ENCODE data around the gene FAM227B.
"Not testable (repeated sequence)": the region's sequence is repeated elsewhere in the genome, so short reads cannot be mapped to it uniquely, and the experiment has no call there.

The FAM227B gene

DNA sequence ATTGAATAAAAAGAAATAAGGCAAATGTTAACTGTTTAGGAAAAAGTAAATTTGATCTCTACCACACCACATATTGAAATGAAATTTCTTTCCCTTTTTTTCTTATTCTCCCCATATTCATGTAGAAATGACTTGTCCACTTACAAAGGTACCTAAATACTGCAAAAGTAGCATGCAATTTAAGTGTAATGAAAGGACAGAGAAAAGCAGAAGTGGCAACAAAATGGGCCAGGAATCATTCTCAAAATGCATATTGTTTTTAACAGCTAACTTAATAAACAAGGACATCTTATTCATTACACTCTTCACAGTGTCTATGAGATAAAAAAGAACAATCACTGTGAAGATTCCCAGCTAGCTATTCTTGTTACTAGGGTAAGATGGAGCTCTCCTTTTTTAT lies 238.2 kb downstream of the FAM227B start:
- H3K4me3 ChIP-seq (ENCODE audit: low read length): no peak overlapping the region
- DNase-seq (ENCODE audit: low read depth): no peak
- TF ChIP-seq, protein P1, sequence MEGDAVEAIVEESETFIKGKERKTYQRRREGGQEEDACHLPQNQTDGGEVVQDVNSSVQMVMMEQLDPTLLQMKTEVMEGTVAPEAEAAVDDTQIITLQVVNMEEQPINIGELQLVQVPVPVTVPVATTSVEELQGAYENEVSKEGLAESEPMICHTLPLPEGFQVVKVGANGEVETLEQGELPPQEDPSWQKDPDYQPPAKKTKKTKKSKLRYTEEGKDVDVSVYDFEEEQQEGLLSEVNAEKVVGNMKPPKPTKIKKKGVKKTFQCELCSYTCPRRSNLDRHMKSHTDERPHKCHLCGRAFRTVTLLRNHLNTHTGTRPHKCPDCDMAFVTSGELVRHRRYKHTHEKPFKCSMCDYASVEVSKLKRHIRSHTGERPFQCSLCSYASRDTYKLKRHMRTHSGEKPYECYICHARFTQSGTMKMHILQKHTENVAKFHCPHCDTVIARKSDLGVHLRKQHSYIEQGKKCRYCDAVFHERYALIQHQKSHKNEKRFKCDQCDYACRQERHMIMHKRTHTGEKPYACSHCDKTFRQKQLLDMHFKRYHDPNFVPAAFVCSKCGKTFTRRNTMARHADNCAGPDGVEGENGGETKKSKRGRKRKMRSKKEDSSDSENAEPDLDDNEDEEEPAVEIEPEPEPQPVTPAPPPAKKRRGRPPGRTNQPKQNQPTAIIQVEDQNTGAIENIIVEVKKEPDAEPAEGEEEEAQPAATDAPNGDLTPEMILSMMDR (conservative IDR thresholded peaks at IDR 0.05; ENCODE audit: low read depth, low read length): no peak

DNA sequence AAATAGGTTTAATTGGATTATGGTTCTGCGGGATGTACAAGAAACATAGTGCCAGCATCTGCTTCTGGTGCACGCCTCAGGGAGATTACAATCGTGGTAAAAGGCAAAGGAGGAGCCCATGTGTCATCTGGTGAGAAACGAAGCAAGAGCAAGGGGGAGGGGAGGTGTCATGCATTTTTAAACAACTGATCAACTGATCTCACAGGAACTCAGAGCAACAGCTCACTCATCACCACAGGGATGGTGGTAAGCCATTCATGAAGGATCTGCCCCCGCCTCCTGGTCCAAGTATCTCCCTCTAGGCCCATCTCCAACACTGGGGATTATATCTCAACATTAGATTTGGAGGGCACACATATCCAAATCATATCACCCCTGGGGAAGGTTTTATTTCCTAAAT lies 239.7 kb downstream of the FAM227B start:
- no peak overlapping the region for H3K4me3 ChIP-seq (ENCODE audit: low read length)
- DNase-seq (ENCODE audit: low read depth): no peak
- TF ChIP-seq, protein P1 (conservative IDR thresholded peaks at IDR 0.05; ENCODE audit: low read depth, low read length): no peak

DNA sequence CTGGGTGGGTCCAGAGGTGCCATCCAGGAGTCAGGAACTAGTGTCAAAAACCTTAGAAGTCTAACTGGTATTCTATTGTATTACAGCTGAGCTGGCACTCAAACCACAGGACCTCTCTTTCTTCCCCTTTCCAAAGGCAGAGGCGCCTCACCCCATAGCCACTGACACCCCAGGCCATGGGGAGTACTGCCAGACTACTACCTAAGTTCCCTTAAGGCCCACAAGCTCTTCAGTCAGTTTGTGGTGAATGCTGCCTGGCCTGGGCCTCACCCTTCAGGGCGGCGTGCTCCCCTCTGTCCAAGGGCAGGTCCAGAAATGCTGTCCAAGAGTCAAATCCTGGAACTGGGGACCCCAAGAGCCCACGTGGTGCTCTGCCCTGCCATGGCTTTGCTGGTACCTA lies 240.6 kb downstream of the FAM227B start:
- TF ChIP-seq, protein P1 (conservative IDR thresholded peaks at IDR 0.05; ENCODE audit: low read depth, low read length): no peak
- no peak for DNase-seq (ENCODE audit: low read depth)
- no peak overlapping the region for H3K4me3 ChIP-seq (ENCODE audit: low read length)

DNA sequence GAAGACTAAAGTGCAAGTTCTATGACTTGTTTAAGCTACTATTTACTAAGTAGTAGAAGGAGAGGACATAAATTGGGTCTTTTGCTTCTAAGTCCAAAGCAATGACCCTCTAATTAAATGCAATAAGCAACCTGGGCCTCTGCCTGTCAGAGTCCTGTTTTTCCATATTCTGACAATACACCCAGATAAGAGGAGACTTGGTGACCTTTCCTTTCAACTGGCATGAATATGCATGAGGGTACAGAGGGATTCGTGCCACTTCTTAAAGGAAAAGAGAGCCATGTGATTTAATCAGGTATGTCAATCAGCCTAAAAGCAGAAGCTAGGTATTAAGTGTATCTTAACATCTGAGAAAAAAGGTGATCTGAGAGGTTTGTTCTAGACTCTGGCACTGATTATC lies 248.3 kb downstream of the FAM227B start:
- DNase-seq (ENCODE audit: low read depth): no peak
- TF ChIP-seq, protein P1 (conservative IDR thresholded peaks at IDR 0.05; ENCODE audit: low read depth, low read length): no peak
- no peak overlapping the region for H3K4me3 ChIP-seq (ENCODE audit: low read length)

DNA sequence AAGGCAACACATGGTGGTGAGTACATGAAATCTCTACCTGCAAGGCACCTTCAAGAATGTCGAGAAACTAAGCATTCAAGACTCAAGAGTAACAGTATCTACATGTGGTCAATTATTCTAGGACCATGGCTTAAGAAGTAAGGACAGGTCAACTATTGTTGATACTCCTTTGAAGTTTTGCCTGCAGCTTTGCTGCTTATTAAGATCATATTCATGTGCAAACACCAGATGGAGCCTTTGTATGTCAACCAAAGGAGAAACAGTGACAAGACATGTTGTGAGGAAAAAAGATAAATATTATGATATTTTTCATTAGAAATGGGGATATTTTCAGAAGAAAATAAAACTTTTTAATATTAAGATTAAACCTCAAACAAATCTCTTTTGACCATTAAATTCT lies 249.8 kb downstream of the FAM227B start:
- no peak for DNase-seq (ENCODE audit: low read depth)
- no peak overlapping the region for H3K4me3 ChIP-seq (ENCODE audit: low read length)
- TF ChIP-seq, protein P1 (conservative IDR thresholded peaks at IDR 0.05; ENCODE audit: low read depth, low read length): peak; percentile 22

DNA sequence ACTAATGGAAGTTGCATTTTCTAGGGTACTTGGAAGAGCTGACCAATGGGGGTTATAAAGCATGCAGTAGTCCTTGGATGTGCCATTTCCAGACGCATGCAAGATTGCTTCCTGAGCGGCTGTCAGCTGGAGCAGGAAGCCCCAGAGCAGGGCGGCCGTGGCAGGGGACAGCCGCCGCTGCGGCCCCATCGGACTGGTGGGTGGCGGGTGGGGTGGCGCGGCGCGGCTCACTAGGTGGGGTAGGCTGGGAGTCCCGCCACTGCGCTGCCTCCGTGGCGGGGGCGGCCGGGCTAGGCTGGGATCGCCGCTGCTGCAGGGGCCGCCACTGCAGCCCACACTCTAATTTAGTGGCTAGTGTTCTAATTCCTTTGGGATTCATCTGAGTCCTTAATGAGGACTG lies 254.1 kb downstream of the FAM227B start:
- no peak for DNase-seq (ENCODE audit: low read depth)
- TF ChIP-seq, protein P1 (conservative IDR thresholded peaks at IDR 0.05; ENCODE audit: low read depth, low read length): no peak
- no peak overlapping the region for H3K4me3 ChIP-seq (ENCODE audit: low read length)

DNA sequence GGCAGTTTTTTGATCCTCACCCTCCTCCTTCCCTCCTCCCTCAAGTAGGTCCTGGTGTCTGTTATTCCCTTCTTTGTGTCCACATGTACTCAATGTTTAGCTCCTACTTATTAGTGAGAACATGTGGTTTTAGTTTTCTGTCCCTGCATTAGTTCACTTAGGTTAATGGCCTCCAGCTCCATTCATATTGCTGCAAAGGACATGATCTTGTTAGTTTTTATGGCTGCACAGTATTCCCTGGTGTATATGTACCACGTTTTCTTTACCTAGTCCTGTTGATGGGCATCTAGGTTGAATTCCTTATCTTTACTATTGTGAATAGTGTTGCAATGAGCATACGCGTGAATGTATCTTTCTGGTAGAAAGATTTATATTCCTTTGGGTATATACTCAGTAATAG lies 259.2 kb downstream of the FAM227B start:
- DNase-seq (ENCODE audit: low read depth): no peak
- no peak overlapping the region for H3K4me3 ChIP-seq (ENCODE audit: low read length)
- TF ChIP-seq, protein P1 (conservative IDR thresholded peaks at IDR 0.05; ENCODE audit: low read depth, low read length): no peak

DNA sequence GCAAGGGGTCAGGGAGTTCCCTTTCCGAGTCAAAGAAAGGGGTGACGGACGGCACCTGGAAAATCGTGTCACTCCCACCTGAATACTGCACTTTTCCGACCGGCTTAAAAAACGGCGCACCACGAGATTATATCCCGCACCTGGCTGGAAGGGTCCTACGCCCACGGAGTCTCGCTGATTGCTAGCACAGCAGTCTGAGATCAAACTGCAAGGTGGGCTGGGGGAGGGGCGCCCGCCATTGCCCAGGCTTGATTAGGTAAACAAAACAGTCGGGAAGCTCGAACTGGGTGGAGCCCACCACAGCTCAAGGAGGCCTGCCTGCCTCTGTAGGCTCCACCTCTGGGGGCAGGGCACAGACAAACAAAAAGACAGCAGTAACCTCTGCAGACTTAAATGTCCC lies 266.2 kb downstream of the FAM227B start:
- not testable (repeated sequence) for DNase-seq (ENCODE audit: low read depth); H3K4me3 ChIP-seq (ENCODE audit: low read length)

Measured in retinal pigment epithelial cell (primary cell).